ENCODE results near the gene COL24A1. TPM values are rescaled to one million over a fixed set of nuclear protein-coding genes. Genes with fewer than 3 reads are reported as not detected.

Gene COL24A1
- total and polyA plus RNA-seq, 2 donors from 2014 or later = 0.47 to 0.54 TPM

GRCh38 chr1:85830837-85831236 is 325.7 kb downstream of the COL24A1 start:
- intact Hi-C loops (cut with DNase I) = no loop called here
- TF ChIP-seq CTCF (IDR thresholded peaks at IDR 0.05; ENCODE audit: borderline replicate concordance, extremely low read depth, insufficient read depth) = no peak
- FAIRE-seq (no peak), DNase-seq (no peak)
- Histone ChIP-seq H3K4me3 (ENCODE audit: low read length in 3 of 3) (no peak overlapping the region), H3K27me3 (ENCODE audit: control insufficient read depth, insufficient read depth, low read length) (no peaks in the 10 kb centered on the region), H3K36me3 (ENCODE audit: control insufficient read depth in 2 of 3, insufficient read depth in 3 of 3, low read length in 3 of 3) (no peaks in the 10 kb centered on the region), H3K27ac (ENCODE audit: low read depth in 2 of 2, low read length in 2 of 2) (no peak overlapping the region), H3K4me1 (ENCODE audit: control insufficient read depth in 2 of 3, insufficient read depth in 2 of 3, low read depth in 1 of 3, low read length in 3 of 3) (no peaks in the 10 kb centered on the region), H3K9me3 (ENCODE audit: control insufficient read depth in 2 of 3, insufficient read depth in 1 of 3, low read length in 3 of 3) (peaks cover 0 to 2% (median 0%) of the 10 kb centered on the region in 3 donors), H3K9ac (ENCODE audit: low read length in 3 of 3) (no peak overlapping the region)

GRCh38 chr1:85824066-85824840 is 332.3 kb downstream of the COL24A1 start:
- intact Hi-C loops (cut with DNase I) = no loop called here
- no peak for FAIRE-seq

GRCh38 chr1:85822696-85823095 is 333.9 kb downstream of the COL24A1 start:
- Histone ChIP-seq H3K27ac (ENCODE audit: low read depth in 2 of 2, low read length in 2 of 2) (no peak overlapping the region), H3K9ac (ENCODE audit: low read length in 3 of 3) (no peak overlapping the region), H3K27me3 (ENCODE audit: control insufficient read depth, insufficient read depth, low read length) (no peaks in the 10 kb centered on the region), H3K9me3 (ENCODE audit: control insufficient read depth in 2 of 3, insufficient read depth in 1 of 3, low read length in 3 of 3) (no peaks in the 10 kb centered on the region), H3K36me3 (ENCODE audit: control insufficient read depth in 2 of 3, insufficient read depth in 3 of 3, low read length in 3 of 3) (no peaks in the 10 kb centered on the region), H3K4me1 (ENCODE audit: control insufficient read depth in 2 of 3, insufficient read depth in 2 of 3, low read depth in 1 of 3, low read length in 3 of 3) (no peaks in the 10 kb centered on the region), H3K4me3 (ENCODE audit: low read length in 3 of 3) (no peak overlapping the region)
- TF ChIP-seq CTCF (IDR thresholded peaks at IDR 0.05; ENCODE audit: borderline replicate concordance, extremely low read depth, insufficient read depth) = no peak
- DNase-seq (no peak), FAIRE-seq (no peak)
- intact Hi-C loops (cut with DNase I) = no loop called here

More at GRCh38 chr1:85824066-85824840, 332.3 kb downstream of the COL24A1 start:
- Histone ChIP-seq H3K36me3 (ENCODE audit: control insufficient read depth in 2 of 3, insufficient read depth in 3 of 3, low read length in 3 of 3) (no peaks in the 10 kb centered on the region), H3K27me3 (ENCODE audit: control insufficient read depth, insufficient read depth, low read length) (no peaks in the 10 kb centered on the region), H3K9ac (ENCODE audit: low read length in 3 of 3) (no peak overlapping the region), H3K4me1 (ENCODE audit: control insufficient read depth in 2 of 3, insufficient read depth in 2 of 3, low read depth in 1 of 3, low read length in 3 of 3) (no peaks in the 10 kb centered on the region), H3K4me3 (ENCODE audit: low read length in 3 of 3) (no peak overlapping the region), H3K9me3 (ENCODE audit: control insufficient read depth in 2 of 3, insufficient read depth in 1 of 3, low read length in 3 of 3) (no peaks in the 10 kb centered on the region), H3K27ac (ENCODE audit: low read depth in 2 of 2, low read length in 2 of 2) (no peak overlapping the region)
- no peak for TF ChIP-seq CTCF (IDR thresholded peaks at IDR 0.05; ENCODE audit: borderline replicate concordance, extremely low read depth, insufficient read depth)
- DNase-seq = no peak
